Measurements from ENCODE around the gene EIF3K. TPM values are rescaled to one million over a fixed set of nuclear protein-coding genes. Genes with fewer than 3 reads are reported as not detected.

EIF3K gene
- total RNA-seq, 2 experiments from 2014 or later = 281 to 308 TPM

Other genes starting within 250 kb of the EIF3K start
- gene PSMD8, start 244.6 kb upstream of the EIF3K start, total RNA-seq = 100 to 1,000 TPM; 164 to 204 TPM
- not detected for gene GGN, start 231.2 kb upstream of the EIF3K start, total RNA-seq
- gene SPRED3, start 230.5 kb upstream of the EIF3K start, total RNA-seq = under 1 TPM; 0.84 to 0.93 TPM
- gene FAM98C, start 216.1 kb upstream of the EIF3K start, total RNA-seq = 10 to 100 TPM; 22.4 to 24.1 TPM
- gene RASGRP4, start 193.0 kb upstream of the EIF3K start, total RNA-seq = 1 to 10 TPM; 1.4 to 1.6 TPM
- 1 to 10 TPM; 1.5 to 1.6 TPM for gene RYR1, start 185.5 kb upstream of the EIF3K start, total RNA-seq
- gene MAP4K1, start 1.2 kb upstream of the EIF3K start, total RNA-seq = 100 to 1,000 TPM; 337 to 497 TPM
- 100 to 1,000 TPM; 413 to 433 TPM for gene ACTN4, start 28.5 kb downstream of the EIF3K start, total RNA-seq
- gene CAPN12, start 125.3 kb downstream of the EIF3K start, total RNA-seq = 10 to 100 TPM in 1 of 2 experiments, 1 to 10 TPM in 1; 8.4 to 17.5 TPM
- not detected for gene LGALS7, start 154.3 kb downstream of the EIF3K start, total RNA-seq
- not detected for gene LGALS7B, start 170.0 kb downstream of the EIF3K start, total RNA-seq
- gene LGALS4, start 193.8 kb downstream of the EIF3K start, total RNA-seq = 1 to 10 TPM; 1.4 to 2.4 TPM
- gene ECH1, start 212.6 kb downstream of the EIF3K start, total RNA-seq = 100 to 1,000 TPM; 207 to 214 TPM
- gene HNRNPL, start 230.8 kb downstream of the EIF3K start, total RNA-seq = 100 to 1,000 TPM; 479 to 611 TPM

Data from activated CD8-positive, alpha-beta memory T cell treated with anti-CD3 and anti-CD28 coated beads, Interleukin-2, amount 10 ng/mL, durations not matched to agents 7 days and 5 days (primary cell).